ENCODE data around the gene C10orf95. TPM values are rescaled to one million over a fixed set of nuclear protein-coding genes. Genes with fewer than 3 reads are reported as not detected.

Gene C10orf95
- total and polyA plus RNA-seq, 2 donors (not counting 3 experiments of a cell fraction or from before 2014, with no cell fraction given): 0.08 TPM; not detected in 1

GRCh38 chr10:102492983-102493382 is 41.6 kb upstream of the C10orf95 start:
- no peaks in the 10 kb centered on the region for H3K4me1 ChIP-seq (ENCODE audit: control insufficient read depth, extremely low read depth, insufficient read depth, low read length)
- BruUV-seq (replicated peaks): no TSS peak
- H3K4me3 ChIP-seq (replicated peaks in 1 of 3; ENCODE audit: insufficient read depth in 1 of 3, low read depth in 1 of 3, low read length in 3 of 3): no peak overlapping the region
- no peak for TF ChIP-seq JUN (IDR thresholded peaks at IDR 0.05; ENCODE audit: borderline replicate concordance, insufficient read depth, insufficient read length, low read depth)
- TF ChIP-seq EZH2 (IDR thresholded peaks at IDR 0.05; ENCODE audit: borderline replicate concordance, low read depth, low read length, severe bottlenecking): no peak
- no peak overlapping the region for H2AFZ ChIP-seq (ENCODE audit: low read depth, low read length)
- no peaks in the 10 kb centered on the region for H3K27me3 ChIP-seq (ENCODE audit: control insufficient read depth in 2 of 2, insufficient read depth in 2 of 2, low read length in 2 of 2)
- CTCF ChIA-PET: interaction anchor here (0.9 kb wide), 1 partner anchor 12 kb away, joined by 3 read pairs; no protein-coding TSS in a partner anchor
- no peak for DNase-seq (ENCODE audit: low read depth, low spot score)
- no peak for FAIRE-seq
- peaks cover 13 to 17% of the 10 kb centered on the region in 2 experiments for H3K36me3 ChIP-seq (ENCODE audit: control insufficient read depth in 2 of 2, extremely low read depth in 1 of 2, insufficient read depth in 2 of 2, low read length in 2 of 2)
- peaks cover 10% of the 10 kb centered on the region for H4K20me1 ChIP-seq (replicated peaks; ENCODE audit: control insufficient read depth, extremely low read depth, insufficient read depth, low read length)
- H3K9ac ChIP-seq (replicated peaks; ENCODE audit: extremely low read depth, insufficient read depth, low read length): no peak overlapping the region
- POLR2A ChIA-PET: no interaction called here
- H3K9me1 ChIP-seq (replicated peaks; ENCODE audit: control insufficient read depth, extremely low read depth, insufficient read depth, low read length): no peaks in the 10 kb centered on the region
- peaks cover 69% of the 10 kb centered on the region for H3K79me2 ChIP-seq (ENCODE audit: control insufficient read depth, insufficient read depth, low read length)
- H3K27ac ChIP-seq (ENCODE audit: insufficient read depth, low read depth, low read length): no peak overlapping the region
- dilution Hi-C loops (cut with MboI; ENCODE audit: extremely low pct_ligation_motif_present, low sequenced_read_pairs) (no loop called here), intact Hi-C loops (cut with micrococcal nuclease) (no loop called here)
- H3K9me3 ChIP-seq (replicated peaks; ENCODE audit: control insufficient read depth, insufficient read depth, low read length): no peaks in the 10 kb centered on the region
- no peak overlapping the region for H3K4me2 ChIP-seq (ENCODE audit: insufficient read depth, low read length)

GRCh38 chr10:102492344-102492939 is 41.1 kb upstream of the C10orf95 start:
- CTCF ChIA-PET: interaction anchor here (0.9 kb wide), 1 partner anchor 11 kb away, joined by 3 read pairs; no protein-coding TSS in a partner anchor
- Histone ChIP-seq H3K4me3 (replicated peaks in 1 of 3; ENCODE audit: insufficient read depth in 1 of 3, low read depth in 1 of 3, low read length in 3 of 3) (no peak overlapping the region), H3K4me2 (ENCODE audit: insufficient read depth, low read length) (no peak overlapping the region), H3K9me1 (replicated peaks; ENCODE audit: control insufficient read depth, extremely low read depth, insufficient read depth, low read length) (no peaks in the 10 kb centered on the region), H3K27ac (ENCODE audit: insufficient read depth, low read depth, low read length) (no peak overlapping the region), H3K79me2 (ENCODE audit: control insufficient read depth, insufficient read depth, low read length) (peaks cover 64% of the 10 kb centered on the region), H3K27me3 (ENCODE audit: control insufficient read depth in 2 of 2, insufficient read depth in 2 of 2, low read length in 2 of 2) (no peaks in the 10 kb centered on the region), H3K9me3 (replicated peaks; ENCODE audit: control insufficient read depth, insufficient read depth, low read length) (no peaks in the 10 kb centered on the region), H3K9ac (replicated peaks; ENCODE audit: extremely low read depth, insufficient read depth, low read length) (no peak overlapping the region), H2AFZ (ENCODE audit: low read depth, low read length) (no peak overlapping the region), H3K4me1 (ENCODE audit: control insufficient read depth, extremely low read depth, insufficient read depth, low read length) (no peaks in the 10 kb centered on the region), H4K20me1 (replicated peaks; ENCODE audit: control insufficient read depth, extremely low read depth, insufficient read depth, low read length) (peaks cover 6% of the 10 kb centered on the region), H3K36me3 (ENCODE audit: control insufficient read depth in 2 of 2, extremely low read depth in 1 of 2, insufficient read depth in 2 of 2, low read length in 2 of 2) (peaks cover 15 to 20% of the 10 kb centered on the region in 2 experiments)
- intact Hi-C loops (cut with micrococcal nuclease) (no loop called here), dilution Hi-C loops (cut with MboI; ENCODE audit: extremely low pct_ligation_motif_present, low sequenced_read_pairs) (no loop called here)
- DNase-seq (ENCODE audit: low read depth, low spot score) (no peak), FAIRE-seq (no peak)
- TF ChIP-seq EZH2 (IDR thresholded peaks at IDR 0.05; ENCODE audit: borderline replicate concordance, low read depth, low read length, severe bottlenecking) (no peak), GATA2 (IDR thresholded peaks at IDR 0.05; ENCODE audit: insufficient read depth, insufficient read length, low read depth, low read length) (no peak), MAX (IDR thresholded peaks at IDR 0.05; ENCODE audit: insufficient read depth, insufficient read length) (no peak), MYC (IDR thresholded peaks at IDR 0.05; ENCODE audit: low read depth, low read length) (no peak), JUN (IDR thresholded peaks at IDR 0.05; ENCODE audit: borderline replicate concordance, insufficient read depth, insufficient read length, low read depth) (no peak), POLR2A (IDR thresholded peaks at IDR 0.05; ENCODE audit: low read depth, low read length) (no peak), FOS (IDR thresholded peaks at IDR 0.05; ENCODE audit: borderline replicate concordance, insufficient read depth, low read length) (no peak), CTCF (IDR thresholded peaks at IDR 0.05; ENCODE audit: extremely low read depth in 1 of 2, insufficient read depth in 1 of 2, low read depth in 1 of 2, low read length in 2 of 2) (no peak), POLR2AphosphoS5 (IDR thresholded peaks at IDR 0.05; ENCODE audit: insufficient read depth, low read depth, low read length) (no peak)
- no TSS peak for BruUV-seq (replicated peaks)
- POLR2A ChIA-PET: no interaction called here
